ENCODE measurements around the gene PMEL. TPM values are rescaled to one million over a fixed set of nuclear protein-coding genes. Genes with fewer than 3 reads are reported as not detected.

The PMEL gene
- total RNA-seq (2012; rRNA removed) = 1.4 and 1.7 TPM in 2 replicates
- polyA plus RNA-seq (2012; rRNA removed) = 5.8 and 5.9 TPM in 2 replicates
- 6.3 and 7.0 TPM in 2 replicates for polyA plus RNA-seq (2012; cell fraction: cytosol; rRNA removed)
- 7.9 and 8.3 TPM in 2 replicates for polyA plus RNA-seq (2012; cell fraction: nucleus; rRNA removed; ENCODE audit: low replicate concordance)
- Bru-seq, nascent RNA = percentile 13 among the genes with signal in this experiment
- percentile 21 among the genes with signal in this experiment for BruChase-seq, experiment 1, labeled RNA remaining after a 6-hour chase
- not detected for BruChase-seq, experiment 2, labeled RNA remaining after a 2-hour chase
- long read RNA-seq, partial matches to known transcripts = 0 of 1 reads
- long read RNA-seq, other reads (novel, unspliced or antisense) = 1 of 1 reads

GRCh38 chr12:55965941-55966407, at the start of gene PMEL:
Gene PMEL, minus strand, starts transcription at chr12:55966042. Its CDS starts 31 bp downstream, at chr12:55966011.
- peak within 1 kb of the TSS; percentile 31; the same call in 1 of the 2 replicates for H3K18ac ChIP-seq (ENCODE audit: low read depth, low read length)

More at GRCh38 chr12:55965941-55966407, at the start of gene PMEL:
- no peaks in the 10 kb centered on the region for H3K27me3 ChIP-seq (ENCODE audit: control insufficient read depth, insufficient read depth, low read length)
- no TSS peak for BruUV-seq (replicated peaks)
- POLR2A ChIA-PET (ENCODE audit: unreplicated experiment) = no interaction called here
- peak within 1 kb of the TSS; percentile 16; the same call in 1 of the 2 replicates for H2BK120ac ChIP-seq (ENCODE audit: low read depth, low read length)
- H4K5ac ChIP-seq (ENCODE audit: low read depth, low read length) = peak within 1 kb of the TSS; percentile 47
- H2AK9ac ChIP-seq (replicated peaks; ENCODE audit: low read depth, low read length, poor library complexity) = peak within 1 kb of the TSS; percentile 93
- dilution Hi-C loops (cut with HindIII; ENCODE audit: low sequenced_read_pairs, unreplicated experiment) = no loop called here
- no CpG with 5 or more reads among the region's 4 CpGs for WGBS, 2 experiments (ENCODE audit: extremely low coverage in 2 of 2, insufficient read length in 1 of 2)
- peak within 1 kb of the TSS; percentile 85 to 86 for H4K8ac ChIP-seq (ENCODE audit: low read depth in 2 of 2, low read length in 2 of 2)
- H4K91ac ChIP-seq (ENCODE audit: insufficient read depth, low read depth, low read length) = peak within 1 kb of the TSS; percentile 86; the same call in 1 of the 2 replicates
- in situ Hi-C loops (cut with MboI; ENCODE audit: low sequenced_read_pairs) = no loop called here
- peak within 1 kb of the TSS; percentile 67 for H2BK5ac ChIP-seq (ENCODE audit: low read depth, low read length, poor library complexity, severe bottlenecking)
- H3K23ac ChIP-seq (ENCODE audit: low read depth, low read length) = peak within 1 kb of the TSS; percentile 88
- peak within 1 kb of the TSS; percentile 95 for H2AFZ ChIP-seq (replicated peaks; ENCODE audit: low read length, poor library complexity)
- no peak within 1 kb of the TSS for H2BK15ac ChIP-seq (ENCODE audit: low read depth, low read length)
- intact Hi-C loops (cut with micrococcal nuclease) = no loop called here
- H3K4me2 ChIP-seq (ENCODE audit: low read depth, low read length) = peak within 1 kb of the TSS; percentile 95
- H3K4me3 ChIP-seq (ENCODE audit: insufficient read depth, low read depth, low read length) = peak within 1 kb of the TSS; percentile 63
- peak within 1 kb of the TSS; percentile 40 for H3K9ac ChIP-seq (ENCODE audit: low read depth, low read length)
- H3K36me3 ChIP-seq (ENCODE audit: control insufficient read depth, insufficient read depth, low read length) = no peaks in the 10 kb centered on the region; the same call in 1 of the 2 replicates
- H3K56ac ChIP-seq (ENCODE audit: extremely low read depth, insufficient read depth, low read length) = peak within 1 kb of the TSS; percentile 25; the same call in 1 of the 2 replicates
- peak; percentile 15 for ATAC-seq (ENCODE audit: low read depth)
- peaks cover 7% of the 10 kb centered on the region for H3K4me1 ChIP-seq (ENCODE audit: control insufficient read depth, insufficient read depth, low read length)
- no peaks in the 10 kb centered on the region for H3K9me3 ChIP-seq (ENCODE audit: control insufficient read depth, insufficient read depth, low read length)
- TF ChIP-seq NFE2L2 (IDR thresholded peaks at IDR 0.05; ENCODE audit: low read depth, low read length) (no peak), RCOR1 (IDR thresholded peaks at IDR 0.05; ENCODE audit: insufficient replicate concordance, low read length) (no peak), POLR2A (IDR thresholded peaks at IDR 0.05; ENCODE audit: low read depth, low read length) (no peak), FOS (IDR thresholded peaks at IDR 0.05; ENCODE audit: low read depth, low read length) (no peak), MAZ (IDR thresholded peaks at IDR 0.05; ENCODE audit: borderline replicate concordance, low read depth, low read length) (no peak), CHD1 (IDR thresholded peaks at IDR 0.05; ENCODE audit: low read depth, low read length) (no peak), CEBPB (IDR thresholded peaks at IDR 0.05; ENCODE audit: low read depth, low read length) (no peak), SMC3 (IDR thresholded peaks at IDR 0.05; ENCODE audit: low read depth, low read length) (no peak), USF2 (IDR thresholded peaks at IDR 0.05; ENCODE audit: low read depth, low read length) (no peak)
- peaks cover 6% of the 10 kb centered on the region; the same call in 1 of the 2 replicates for H3K9me1 ChIP-seq (ENCODE audit: insufficient read depth, low read length)
- no peak within 1 kb of the TSS for H2BK20ac ChIP-seq (ENCODE audit: low read depth, low read length)
- peak within 1 kb of the TSS; percentile 12 for H2AK5ac ChIP-seq (ENCODE audit: low read depth, low read length)
- no peak for DNase-seq
- CTCF ChIA-PET = no interaction called here
- H4K20me1 ChIP-seq (ENCODE audit: insufficient read depth, low read length) = no peaks in the 10 kb centered on the region
- peaks cover 10 to 45% of the 10 kb centered on the region in 2 experiments; a peak in 3 of 4 replicates for H3K79me1 ChIP-seq (ENCODE audit: low read depth in 1 of 2, low read length in 2 of 2)
- H3K27ac ChIP-seq (ENCODE audit: insufficient read depth, low read length) = peak within 1 kb of the TSS; percentile 60
- peak within 1 kb of the TSS; percentile 77 for H3K4ac ChIP-seq (ENCODE audit: low read depth, low read length)
- peak within 1 kb of the TSS; percentile 93 for H3K14ac ChIP-seq (replicated peaks; ENCODE audit: low read depth, low read length)

All from IMR-90 (cell line).